Glutamatergic neuron (in vitro differentiated cells): Measurements from ENCODE around the gene RAVER2. TPM values are rescaled to one million over a fixed set of nuclear protein-coding genes. Genes with fewer than 3 reads are reported as not detected.

ENCODE experiments used
- DNase-seq: peaks from one replicate; pipeline ENCODE4 v3.0.0; 2022
- H3K27ac Mint-ChIP-seq: one replicate; pipeline ENCODE4 v1.8.0; 2020; ENCODE audit warnings: mild to moderate bottlenecking, mixed read lengths, inconsistent platforms; ENCODE audit not compliant: unreplicated experiment
- H3K27me3 Mint-ChIP-seq: one replicate; pipeline ENCODE4 v1.8.0; 2020; ENCODE audit warnings: mild to moderate bottlenecking, moderate library complexity, mixed read lengths, inconsistent platforms; ENCODE audit not compliant: unreplicated experiment
- H3K36me3 Mint-ChIP-seq: one replicate; pipeline ENCODE4 v1.8.0; 2020; ENCODE audit warnings: mild to moderate bottlenecking, mixed read lengths, inconsistent platforms; ENCODE audit not compliant: unreplicated experiment
- H3K4me1 Mint-ChIP-seq: one replicate; pipeline ENCODE4 v1.8.0; 2020; ENCODE audit warnings: mild to moderate bottlenecking, low read depth, mixed read lengths, inconsistent platforms; ENCODE audit not compliant: unreplicated experiment
- H3K4me3 Mint-ChIP-seq: one replicate; pipeline ENCODE4 v1.8.0; 2020; ENCODE audit warnings: mild to moderate bottlenecking, mixed read lengths, inconsistent platforms; ENCODE audit not compliant: unreplicated experiment
- H3K9me3 Mint-ChIP-seq: one replicate; pipeline ENCODE4 v1.8.0; 2020; ENCODE audit warnings: mild to moderate bottlenecking, moderate library complexity, mixed read lengths, inconsistent platforms; ENCODE audit not compliant: unreplicated experiment
- CTCF ChIP-seq: fragments of 200-600 bp; sonication (generic); IDR thresholded peaks from one replicate; pipeline ENCODE4 v1.5.0; 2021; ENCODE audit not compliant: partially characterized antibody, unreplicated experiment
- total RNA-seq: library from RNA; stranded (reverse); fragmentation: NEBNext Ultra II Directional; extraction: Animal tissue kit (Norgen Biotek cat#: 25700); gene quantifications from one replicate; pipeline ENCODE4 v1.2.1, GENCODE V29; 2021; ENCODE audit not compliant: unreplicated experiment

RAVER2 gene
- total RNA-seq, 1 donor from 2014 or later = 4.4 TPM

DNA sequence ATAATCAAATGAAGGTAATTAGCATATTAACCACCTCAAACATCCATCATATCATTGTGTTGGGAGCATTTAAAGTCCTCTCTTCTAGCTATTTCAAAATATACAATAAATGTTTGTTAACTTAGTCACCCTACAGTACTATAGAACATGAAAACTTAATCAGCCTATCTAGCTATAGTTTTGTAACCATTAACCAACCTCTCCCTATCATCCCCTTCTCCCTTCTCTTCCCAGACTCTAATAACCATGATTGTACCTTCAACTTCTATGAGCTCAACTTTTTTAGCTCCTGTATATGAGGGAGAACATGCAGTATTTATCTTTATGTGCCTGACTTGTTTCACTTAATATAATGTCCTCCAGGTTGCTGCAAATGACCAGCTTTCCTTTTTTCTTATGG lies 54.0 kb downstream of the RAVER2 start:
- H3K4me1 Mint-ChIP-seq = no peaks in the 10 kb centered on the region
- H3K27me3 Mint-ChIP-seq = no peaks in the 10 kb centered on the region
- TF ChIP-seq CTCF = no peak
- H3K4me3 Mint-ChIP-seq = no peak overlapping the region
- H3K27ac Mint-ChIP-seq = no peak overlapping the region
- no peaks in the 10 kb centered on the region for H3K36me3 Mint-ChIP-seq
- no peaks in the 10 kb centered on the region for H3K9me3 Mint-ChIP-seq
- DNase-seq = no peak

DNA sequence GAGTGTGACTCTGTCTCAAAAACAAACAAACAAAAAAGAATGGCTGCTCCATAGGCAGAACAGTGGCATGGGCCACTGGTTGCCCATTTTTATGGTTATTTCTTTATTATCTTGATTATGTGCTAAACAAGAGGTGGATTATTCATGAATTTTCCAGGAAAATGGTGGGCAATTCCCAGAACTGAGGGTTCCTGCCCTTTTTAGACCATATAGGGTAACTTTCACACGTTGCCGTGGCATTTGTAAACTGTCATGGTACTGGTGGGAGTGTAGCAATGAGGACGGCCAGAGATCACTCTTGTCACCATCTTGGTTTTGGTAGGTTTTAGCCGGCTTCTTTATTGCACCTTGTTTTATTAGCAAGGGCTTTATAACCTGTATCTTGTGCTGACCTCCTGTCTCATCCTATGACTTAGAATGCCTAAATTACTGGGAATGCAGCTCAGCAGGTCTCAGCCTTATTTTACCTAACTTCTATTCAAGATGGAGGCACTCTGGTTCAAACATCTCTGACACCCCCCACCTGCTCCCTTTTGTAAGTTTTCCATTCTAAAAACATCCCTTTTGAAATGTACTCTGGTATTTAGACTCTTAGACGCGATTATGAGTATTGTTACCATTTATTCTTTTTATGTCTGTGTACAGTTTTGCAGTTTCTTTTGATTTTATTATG lies 57.1 kb downstream of the RAVER2 start:
- no peaks in the 10 kb centered on the region for H3K9me3 Mint-ChIP-seq
- no peak for DNase-seq
- TF ChIP-seq CTCF = no peak
- H3K4me3 Mint-ChIP-seq = no peak overlapping the region
- H3K4me1 Mint-ChIP-seq = no peaks in the 10 kb centered on the region
- no peak overlapping the region for H3K27ac Mint-ChIP-seq
- no peaks in the 10 kb centered on the region for H3K27me3 Mint-ChIP-seq
- no peaks in the 10 kb centered on the region for H3K36me3 Mint-ChIP-seq

GRCh38 chr1:64809309-64809708 lies 64.4 kb downstream of the RAVER2 start:
- H3K36me3 Mint-ChIP-seq = no peaks in the 10 kb centered on the region
- H3K9me3 Mint-ChIP-seq = no peaks in the 10 kb centered on the region
- H3K27me3 Mint-ChIP-seq = no peaks in the 10 kb centered on the region
- H3K4me3 Mint-ChIP-seq = no peak overlapping the region
- TF ChIP-seq CTCF = no peak
- no peak for DNase-seq
- no peaks in the 10 kb centered on the region for H3K4me1 Mint-ChIP-seq
- no peak overlapping the region for H3K27ac Mint-ChIP-seq

DNA sequence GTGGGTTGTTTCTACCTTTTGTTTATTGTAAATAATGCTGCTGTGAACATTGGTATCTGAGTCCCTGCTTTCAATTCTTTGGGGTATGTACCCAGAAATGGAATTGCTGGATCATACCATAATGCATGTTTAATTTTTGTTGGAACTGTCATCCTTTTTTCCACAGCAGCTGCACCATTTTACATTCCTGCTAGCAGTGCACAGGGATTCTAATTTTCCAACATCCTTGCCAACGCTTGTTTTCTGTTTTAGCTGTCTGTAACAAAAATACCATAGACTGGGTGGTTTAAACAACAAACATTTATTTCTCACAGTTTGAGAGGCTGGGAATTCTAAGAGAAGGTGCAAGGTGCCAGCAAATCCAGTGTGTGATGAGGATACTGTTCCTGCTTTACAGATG lies 65.1 kb downstream of the RAVER2 start:
- TF ChIP-seq CTCF = no peak
- no peaks in the 10 kb centered on the region for H3K36me3 Mint-ChIP-seq
- H3K9me3 Mint-ChIP-seq = no peaks in the 10 kb centered on the region
- no peaks in the 10 kb centered on the region for H3K4me1 Mint-ChIP-seq
- H3K27ac Mint-ChIP-seq = no peak overlapping the region
- no peak overlapping the region for H3K4me3 Mint-ChIP-seq
- DNase-seq = no peak
- H3K27me3 Mint-ChIP-seq = no peaks in the 10 kb centered on the region

DNA sequence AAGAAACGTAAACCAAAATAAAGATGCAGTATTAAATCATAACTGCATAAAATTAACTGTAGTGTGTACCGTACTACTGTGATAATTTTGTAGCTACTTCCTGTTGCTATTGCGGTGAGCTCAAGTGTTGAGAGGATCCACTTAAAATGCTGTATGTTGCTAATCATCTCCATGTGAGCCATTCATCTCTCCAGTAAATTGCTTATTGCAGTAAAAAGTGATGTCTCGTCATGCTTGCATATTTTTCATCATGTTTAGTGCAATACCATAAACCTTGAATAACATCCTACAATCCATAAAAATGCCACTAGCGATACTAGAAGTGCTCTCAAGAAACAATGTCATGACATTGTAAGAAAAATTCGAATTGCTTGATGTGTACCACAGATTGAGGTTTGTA lies 66.3 kb downstream of the RAVER2 start:
- no peaks in the 10 kb centered on the region for H3K36me3 Mint-ChIP-seq
- no peaks in the 10 kb centered on the region for H3K9me3 Mint-ChIP-seq
- no peak overlapping the region for H3K4me3 Mint-ChIP-seq
- no peak for TF ChIP-seq CTCF
- H3K27me3 Mint-ChIP-seq = no peaks in the 10 kb centered on the region
- DNase-seq = no peak
- H3K4me1 Mint-ChIP-seq = no peaks in the 10 kb centered on the region
- H3K27ac Mint-ChIP-seq = no peak overlapping the region
